Esophagus muscularis mucosa (tissue), 3 donors: Measurements from ENCODE around the gene ZXDC.

Source experiments
- CTCF ChIP-seq, 3 experiments: fragments of 200-600 bp in 2 of 3; fragments of 450-650 bp in 1 of 3; sonication (generic) in 2 of 3; IDR thresholded peaks; one replicate each; pipeline ENCODE4 v1.5.1; 2017 to 2019; ENCODE audit warnings: antibody characterized with exemption in 3 of 3, mild to moderate bottlenecking in 2 of 3, moderate library complexity in 1 of 3
- POLR2A ChIP-seq: fragments of 450-650 bp; IDR thresholded peaks from one replicate; pipeline ENCODE4 v1.6.1; 2017; ENCODE audit warnings: antibody characterized with exemption, moderate library complexity, mild to moderate bottlenecking, low read depth
- POLR2AphosphoS5 ChIP-seq, 2 donors: sonication (generic); formaldehyde crosslinking; IDR thresholded peaks; one replicate each; pipeline ENCODE4 v1.6.1; 2017; ENCODE audit warnings: antibody characterized with exemption in 2 of 2

GRCh38 chr3:126402178-126402577 lies 73.5 kb downstream of the ZXDC start:
- TF ChIP-seq POLR2A: no peak
- TF ChIP-seq CTCF (IDR thresholded peaks at IDR 0.05): no peak
- no peak for TF ChIP-seq POLR2AphosphoS5 (IDR thresholded peaks at IDR 0.05)
